UCSD-AML1 (cell line): Measurements from ENCODE around the gene ZSCAN16.

Source experiments
- DNase-seq: peaks from one replicate; lab custom pipeline; 2025; ENCODE audit not compliant: unreplicated experiment; lab: John Stamatoyannopoulos, UW

Gene ZSCAN16

GRCh38 chr6:28125401-28125800 lies 992 bp downstream of the ZSCAN16 start:
- DNase-seq: no peak

GRCh38 chr6:28134015-28134414 lies 9.6 kb downstream of the ZSCAN16 start:
- no peak for DNase-seq

DNA sequence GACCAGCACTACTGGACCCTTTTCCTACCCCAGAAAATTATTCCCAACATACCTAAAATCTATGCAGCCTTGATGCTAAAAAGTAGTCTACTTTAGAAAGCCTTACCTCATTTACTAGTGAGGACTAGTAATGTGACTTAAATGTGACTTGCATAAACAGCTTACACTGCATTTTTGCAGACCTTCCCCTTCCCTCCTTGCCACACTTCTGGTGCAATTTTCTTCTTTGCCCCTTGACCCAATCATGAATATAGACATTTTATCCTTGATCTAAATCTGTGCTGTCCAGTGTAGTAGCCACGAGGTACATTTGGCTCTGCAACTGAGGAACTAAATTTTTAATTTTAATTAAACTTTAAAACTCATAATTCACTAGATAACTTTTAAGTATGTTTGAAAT lies 10.3 kb downstream of the ZSCAN16 start:
- no peak for DNase-seq

DNA sequence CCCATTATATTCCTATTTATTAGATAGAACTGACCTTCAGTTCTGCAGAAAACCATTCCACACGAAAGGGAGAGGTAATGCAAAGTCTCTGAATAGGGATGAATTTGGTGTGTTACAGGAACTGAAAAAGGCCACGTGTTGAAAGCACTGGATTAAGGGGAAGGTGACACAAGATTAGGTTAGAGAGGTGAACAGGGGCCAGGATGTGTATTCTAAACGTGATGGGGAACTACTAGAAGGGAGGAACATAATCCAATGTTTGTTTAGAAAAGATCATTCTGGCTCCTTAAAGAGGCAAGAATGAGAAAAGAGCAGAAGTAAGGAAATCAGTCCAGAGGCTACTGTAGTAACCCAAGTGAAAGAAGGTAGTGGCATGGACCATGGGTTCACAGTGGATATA lies 11.0 kb downstream of the ZSCAN16 start:
- no peak for DNase-seq

- DNase-seq: peak; percentile 86
These were observed 12.4 kb downstream of the ZSCAN16 start for GRCh38 chr6:28136585-28137504.

DNA sequence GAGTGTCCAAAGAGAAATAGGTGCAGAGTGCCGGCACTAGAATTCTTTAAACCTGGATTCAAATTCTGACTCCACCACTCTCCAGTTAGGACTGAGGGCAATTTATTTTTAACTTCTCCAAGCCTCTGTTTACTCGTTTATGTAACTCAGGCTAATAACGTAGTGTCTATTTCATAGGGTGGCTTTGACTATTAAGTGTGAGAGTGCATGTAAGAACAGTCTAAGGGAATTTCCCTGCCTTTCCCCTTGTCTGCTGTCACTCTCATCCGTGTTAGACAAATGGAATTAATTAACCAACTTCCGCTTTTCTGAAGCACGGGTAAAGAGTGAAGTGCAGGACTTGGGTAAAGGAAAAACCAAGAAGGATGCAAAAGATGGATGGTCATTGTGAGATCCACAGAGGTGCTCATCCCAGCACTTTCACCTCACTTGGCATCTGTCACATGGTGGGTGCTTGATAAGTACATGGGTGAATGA lies 13.1 kb downstream of the ZSCAN16 start:
- no peak for DNase-seq

DNA sequence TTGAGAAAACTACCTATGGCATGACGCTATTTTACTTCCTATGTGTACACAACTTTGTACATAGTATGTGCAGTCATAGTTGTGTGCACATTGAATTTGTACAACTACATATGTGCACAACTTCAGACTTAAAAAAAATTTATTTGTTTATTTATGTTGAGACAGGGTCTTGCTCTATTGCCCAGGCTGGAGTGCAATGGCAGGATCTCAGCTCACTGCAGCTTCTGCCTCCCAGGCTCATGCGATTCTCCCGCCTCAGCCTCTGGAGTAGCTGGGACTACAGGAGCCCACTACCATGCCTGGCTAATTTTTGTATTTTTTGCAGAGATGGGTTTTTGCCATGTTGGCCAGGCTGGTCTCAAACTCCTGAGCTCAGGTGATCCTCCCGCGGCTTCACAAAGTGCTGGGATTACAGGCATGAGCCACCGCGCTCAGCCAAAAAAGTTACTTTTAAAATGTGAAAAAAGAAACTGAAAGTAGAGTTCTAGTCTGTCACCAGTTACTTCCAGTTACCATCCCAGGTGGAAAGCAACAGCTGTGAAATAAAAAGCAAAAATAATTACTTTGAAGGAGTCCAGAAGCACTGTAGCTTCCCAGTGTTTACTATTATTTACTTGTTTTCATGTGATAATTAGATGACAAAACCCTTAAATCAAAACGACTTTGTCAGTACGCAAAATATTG lies 15.6 kb downstream of the ZSCAN16 start:
- no peak for DNase-seq

DNA sequence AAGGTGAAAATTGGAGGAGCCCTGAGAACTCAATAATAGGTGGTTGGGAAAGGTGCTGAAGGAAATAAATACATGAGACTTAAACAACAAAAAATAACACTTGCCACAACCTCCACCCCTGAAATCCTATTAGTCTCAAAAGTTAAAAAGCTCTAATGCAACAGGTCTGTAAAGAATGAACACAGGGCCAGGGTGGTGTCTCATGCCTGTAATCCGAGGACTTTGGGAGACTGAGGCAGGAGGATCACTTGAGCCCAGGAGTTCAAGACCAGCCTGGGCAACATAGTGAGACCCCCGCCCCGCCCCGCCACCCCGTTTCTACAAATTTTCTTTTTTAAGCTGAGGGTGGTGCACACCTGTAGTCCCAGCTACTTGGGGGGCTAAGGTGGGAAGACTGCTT lies 16.2 kb downstream of the ZSCAN16 start:
- DNase-seq: no peak

DNA sequence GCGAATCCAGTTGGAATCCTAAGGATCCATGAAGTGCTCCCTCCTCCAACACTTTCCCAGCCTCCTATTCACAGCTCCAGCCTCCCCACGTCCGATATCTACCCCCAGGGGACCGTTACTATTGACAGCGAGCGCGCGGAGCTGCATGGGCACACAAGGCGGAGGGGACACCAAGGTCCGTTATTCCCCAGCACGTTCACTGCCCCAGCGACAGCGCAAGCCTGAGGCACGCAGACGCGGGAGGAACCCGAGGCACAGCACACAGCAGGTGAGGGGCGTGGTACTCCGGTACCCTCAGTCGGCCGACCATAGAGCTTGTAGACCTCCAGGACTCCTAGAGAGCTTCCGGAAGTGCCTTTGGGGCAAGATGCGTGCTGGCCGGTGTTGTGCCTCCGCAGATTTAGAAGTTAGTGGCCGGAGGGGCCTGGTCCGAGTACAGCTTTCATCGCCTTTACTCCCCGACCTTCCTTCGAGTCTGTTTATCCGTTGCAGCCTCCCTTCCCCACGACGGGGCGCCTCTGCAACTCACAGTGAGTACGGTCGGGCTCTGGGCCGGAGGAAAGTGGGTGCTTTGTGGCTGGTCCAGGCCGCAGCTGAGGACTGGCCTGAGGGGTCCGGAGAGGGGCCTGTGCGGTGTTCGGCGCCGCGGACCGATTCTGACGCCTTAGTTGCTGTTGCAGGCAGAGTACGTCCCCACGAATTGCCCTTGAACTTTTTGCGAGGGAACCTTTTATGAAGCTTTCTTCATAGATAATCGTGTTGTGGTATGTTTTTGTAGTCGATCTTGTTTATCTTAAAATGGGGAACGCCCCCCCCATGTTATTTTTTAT lies 17.3 kb downstream of the ZSCAN16 start, which contains the start of gene ZKSCAN8:
Gene ZKSCAN8, plus strand, starts transcription at position 384 of the 830 bp plus-strand sequence. CDS start 6,525 bp downstream, outside the sequence.
- peak; percentile 77 for DNase-seq

GRCh38 chr6:28142446-28142845 lies 18.0 kb downstream of the ZSCAN16 start:
- no peak for DNase-seq

DNA sequence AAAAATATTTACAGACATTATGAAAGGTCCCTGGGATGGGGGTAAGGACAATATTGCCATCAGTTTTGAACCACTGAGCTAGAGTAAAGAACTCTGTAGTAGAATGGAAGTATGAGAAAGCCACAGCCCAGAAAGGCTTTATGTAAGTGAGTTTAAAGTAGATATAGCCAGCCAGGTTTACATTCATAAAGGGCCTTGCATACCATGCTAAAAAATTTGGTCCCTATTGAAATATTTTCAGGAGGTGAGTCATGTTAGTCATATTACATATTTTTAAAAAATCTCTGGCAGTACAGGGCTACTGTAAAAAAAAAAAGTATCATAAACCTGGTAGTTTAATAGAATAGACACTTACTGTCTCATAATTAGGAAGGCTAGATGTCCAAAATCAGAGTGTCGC lies 20.8 kb downstream of the ZSCAN16 start:
- DNase-seq: no peak

- no peak for DNase-seq
These were observed 28.1 kb downstream of the ZSCAN16 start for GRCh38 chr6:28152531-28152930.

DNA sequence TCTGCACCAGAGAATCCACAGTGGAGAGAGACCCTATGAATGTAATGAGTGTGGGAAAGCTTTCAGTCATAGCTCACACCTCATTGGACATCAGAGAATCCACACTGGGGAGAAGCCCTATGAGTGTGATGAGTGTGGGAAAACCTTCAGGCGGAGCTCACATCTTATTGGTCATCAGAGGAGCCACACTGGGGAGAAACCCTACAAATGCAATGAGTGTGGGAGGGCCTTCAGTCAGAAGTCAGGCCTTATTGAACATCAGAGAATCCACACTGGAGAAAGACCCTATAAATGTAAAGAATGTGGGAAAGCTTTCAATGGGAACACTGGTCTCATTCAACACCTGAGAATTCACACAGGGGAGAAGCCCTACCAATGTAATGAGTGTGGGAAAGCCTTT lies 29.1 kb downstream of the ZSCAN16 start:
- no peak for DNase-seq

DNA sequence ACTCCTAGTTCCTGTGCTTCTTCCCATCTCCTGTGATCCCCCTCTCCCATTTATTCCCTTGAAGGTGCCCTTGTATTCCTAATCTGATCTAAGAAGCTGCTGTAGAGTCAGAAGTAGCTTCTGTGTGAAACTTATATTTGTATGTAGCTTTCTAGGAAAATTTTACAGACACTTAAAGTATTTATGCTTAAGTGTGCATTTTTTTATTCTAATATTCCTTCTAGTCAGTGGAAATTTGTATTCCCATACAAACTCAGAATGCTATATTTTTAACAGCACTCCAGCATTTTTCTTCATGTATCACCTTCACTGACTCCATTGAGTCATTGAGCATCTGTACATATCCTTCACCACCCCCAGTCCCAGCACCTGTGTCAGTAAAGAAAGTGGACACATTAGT lies 29.9 kb downstream of the ZSCAN16 start:
- no peak for DNase-seq

DNA sequence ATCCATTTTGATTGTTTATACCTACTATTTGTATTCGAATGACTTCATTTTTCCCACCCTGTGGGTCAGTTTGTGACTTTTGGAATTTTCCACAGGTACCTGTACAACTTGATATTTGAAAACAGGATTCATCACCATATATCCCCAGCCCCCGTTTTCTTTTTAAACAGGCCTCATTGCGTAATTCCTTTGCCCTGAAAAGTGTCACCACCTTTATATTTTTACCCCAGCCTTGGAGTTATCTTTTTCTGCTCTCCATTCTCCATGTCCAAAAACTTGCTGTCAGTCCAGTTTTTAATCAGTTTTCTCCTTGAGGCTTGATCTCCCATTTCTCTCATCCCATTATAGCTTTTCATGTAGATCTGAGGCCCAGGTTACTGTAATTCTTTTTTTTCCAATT lies 33.9 kb downstream of the ZSCAN16 start:
- DNase-seq: no peak

DNA sequence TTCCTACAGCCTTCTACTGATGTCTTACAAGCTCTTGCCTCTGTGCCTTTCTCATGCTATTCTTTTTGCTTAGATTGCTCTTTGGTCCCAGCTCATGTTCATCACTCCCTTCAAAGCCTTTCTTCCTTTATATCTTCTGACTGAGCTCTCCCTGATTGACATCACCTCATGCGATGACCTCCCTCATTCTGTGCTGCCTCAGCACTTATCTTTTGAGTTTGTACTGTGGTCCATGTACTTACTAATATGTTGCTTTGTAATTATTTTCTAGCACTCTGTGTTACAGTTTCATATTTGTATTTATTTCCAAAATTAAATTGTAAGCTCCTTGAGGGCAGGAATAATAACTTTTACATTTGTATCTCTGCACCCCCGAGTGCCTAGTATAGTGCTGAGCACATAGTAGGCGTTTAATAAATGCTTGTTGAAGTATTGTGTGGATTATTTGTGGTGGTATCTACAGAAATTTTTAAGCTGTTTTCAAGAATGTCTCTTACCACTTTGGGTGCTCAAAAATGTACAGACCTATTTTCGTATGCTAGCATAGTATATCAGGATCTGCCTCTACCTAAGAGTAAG lies 34.7 kb downstream of the ZSCAN16 start:
- no peak for DNase-seq

DNA sequence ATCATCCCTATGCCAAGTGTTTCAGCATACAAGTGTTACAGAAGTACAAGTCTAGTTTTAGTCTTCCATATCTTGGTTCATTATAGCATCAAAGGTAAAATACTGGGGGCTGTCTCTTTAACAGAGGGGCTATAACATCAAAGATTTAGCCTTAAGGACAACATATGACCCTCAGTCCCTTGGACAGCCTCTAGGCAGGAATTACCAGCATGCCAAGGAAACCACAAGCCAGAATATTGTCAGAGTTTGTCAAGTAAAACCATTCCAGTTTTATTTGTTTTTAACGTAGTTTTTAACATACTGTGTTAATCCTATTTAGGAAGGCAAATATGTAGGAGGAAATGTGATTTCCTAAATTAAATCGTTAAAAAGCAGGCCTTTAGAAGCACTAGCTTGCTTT lies 35.8 kb downstream of the ZSCAN16 start:
- DNase-seq: no peak

- no peak for DNase-seq
These were observed 37.1 kb downstream of the ZSCAN16 start for GRCh38 chr6:28161410-28162079.

GRCh38 chr6:28165563-28165962 lies 41.2 kb downstream of the ZSCAN16 start:
- DNase-seq: no peak

GRCh38 chr6:28167068-28167467 lies 42.7 kb downstream of the ZSCAN16 start:
- no peak for DNase-seq
